Suppressor macrophage (primary cell): Measurements from ENCODE around the gene SRGAP3.

Experiments used
- DNase-seq, 4 experiments: peaks; one replicate each; pipeline ENCODE4 v3.0.0-alpha.2; 2020 to 2022

SRGAP3 gene

DNA sequence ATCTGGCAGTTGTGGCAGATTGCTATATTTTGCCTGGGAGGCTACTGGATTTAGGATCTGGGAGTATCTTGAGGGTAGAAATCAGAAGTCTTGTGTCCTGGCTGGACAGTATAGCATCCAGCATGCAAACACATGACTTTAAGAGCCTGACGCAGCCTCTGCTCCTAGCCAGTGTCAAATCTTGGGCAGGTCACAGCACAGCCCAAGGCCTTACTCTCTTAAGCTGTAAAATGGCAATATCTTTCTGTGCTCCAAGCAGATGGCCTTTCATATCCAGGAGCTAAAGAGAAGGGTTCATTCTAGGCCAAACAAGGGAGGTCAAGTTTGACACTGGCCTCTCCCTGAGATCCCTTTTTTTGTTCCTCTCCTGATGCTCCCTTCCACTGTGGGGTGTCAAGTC, 266.4 kb downstream of the SRGAP3 start:
- peak in 1 of 4 experiments; percentile 24 for DNase-seq

DNA sequence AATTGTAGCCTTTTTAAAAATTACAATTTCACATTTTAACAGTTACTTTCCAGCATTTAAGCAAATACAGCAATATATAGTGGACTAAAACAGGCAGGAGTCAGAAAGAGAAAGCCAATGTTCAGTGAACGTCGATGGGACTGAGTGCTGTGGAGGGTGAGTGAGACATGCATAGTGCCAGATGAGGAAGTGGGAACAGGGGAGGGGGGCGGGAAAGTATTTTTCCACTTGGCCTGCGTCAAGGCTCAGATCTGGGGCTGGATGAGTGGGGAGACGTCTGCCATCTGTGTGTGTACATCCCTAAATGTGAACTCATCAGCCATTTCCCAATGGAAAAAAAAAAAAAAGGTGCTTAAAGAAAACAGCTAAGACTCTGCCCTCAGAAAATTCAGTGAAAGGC, 266.9 kb downstream of the SRGAP3 start:
- peak; percentile 58 to 83 (median 78) for DNase-seq

DNA sequence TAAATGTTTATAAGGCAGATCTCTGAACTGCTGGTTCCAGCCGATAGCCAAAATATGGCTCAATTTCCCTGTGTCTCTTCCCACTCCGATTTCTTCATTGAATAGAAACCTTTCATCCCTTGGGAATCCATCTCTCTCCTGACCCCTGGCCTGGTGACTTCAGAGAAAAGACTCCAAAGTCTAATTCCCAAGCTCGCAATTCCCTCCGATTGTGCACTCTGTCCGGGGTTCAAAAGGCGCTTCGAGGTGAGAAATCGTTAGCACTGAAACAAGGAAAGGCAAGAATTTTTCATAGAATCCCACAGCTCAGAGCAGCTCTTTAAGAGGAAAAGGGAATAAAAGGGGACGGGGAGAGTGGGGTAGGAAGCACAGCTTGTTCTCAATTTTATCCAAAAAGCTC, 267.7 kb downstream of the SRGAP3 start:
- DNase-seq, result no peak

DNA sequence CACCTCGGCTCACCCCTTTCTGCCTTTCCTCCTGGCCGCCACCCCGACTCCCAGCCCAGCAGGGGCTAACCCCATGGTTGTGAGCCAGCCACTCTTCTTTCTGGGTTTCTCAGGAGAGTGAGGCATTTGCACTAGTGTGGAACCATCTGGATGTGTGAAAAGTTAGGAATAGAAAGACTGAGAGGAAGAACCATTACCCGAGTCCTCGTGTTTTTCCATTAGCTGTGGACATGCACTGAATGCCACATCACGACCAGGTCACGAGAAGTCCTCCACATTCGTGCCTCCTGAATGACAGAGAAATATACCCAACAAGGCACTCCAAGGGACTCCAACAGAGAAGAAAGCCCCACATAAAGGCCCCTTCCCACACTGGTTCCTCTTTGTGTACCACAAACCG, 268.1 kb downstream of the SRGAP3 start:
- peak in 1 of 4 experiments; percentile 23 for DNase-seq

DNA sequence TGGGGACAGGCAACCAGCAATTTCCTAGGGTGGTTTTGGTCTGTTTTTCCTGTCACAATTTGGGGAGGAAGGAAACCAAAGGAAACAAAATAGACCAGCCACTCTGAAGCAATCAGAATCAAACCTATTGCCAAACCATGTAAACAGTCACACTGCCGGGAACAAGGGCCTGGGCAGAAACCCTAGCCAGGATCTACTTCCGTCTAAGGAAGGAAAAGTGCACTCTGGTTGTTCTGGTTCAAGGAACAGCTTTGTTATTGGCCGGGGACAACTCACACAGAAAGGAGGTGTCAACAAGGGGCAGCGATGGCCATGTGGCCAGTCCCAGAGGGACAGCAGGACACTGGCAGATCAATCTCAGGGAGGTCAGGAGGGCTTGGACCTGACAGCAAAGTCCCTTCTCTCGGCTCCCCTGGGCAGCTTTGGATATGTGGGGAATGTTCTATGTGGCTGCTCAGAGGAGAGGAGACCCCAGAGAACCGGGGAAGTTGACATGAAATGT, 268.6 kb downstream of the SRGAP3 start:
- DNase-seq, result peak in 3 of 4 experiments; percentile 16 to 31 (median 17)

DNA sequence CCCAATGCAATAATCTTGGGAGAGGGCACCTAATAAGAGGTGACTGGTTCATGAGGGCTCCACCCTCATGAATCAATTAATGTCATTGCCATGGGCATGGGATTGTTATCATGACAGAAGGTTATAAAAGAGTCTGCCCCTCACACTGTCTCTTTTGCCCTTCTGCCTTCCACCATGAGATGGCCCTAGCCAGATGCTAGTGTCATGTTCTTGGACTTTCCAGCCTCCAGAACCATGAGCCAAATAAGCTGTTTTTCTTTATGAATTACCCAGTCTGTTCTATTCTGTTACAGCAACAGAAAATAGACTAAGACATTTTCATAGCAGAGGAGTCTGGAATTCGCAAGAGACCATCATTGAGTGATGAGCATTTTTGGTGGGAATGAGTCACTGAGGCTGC, 270.2 kb downstream of the SRGAP3 start:
- DNase-seq, result no peak

GRCh38 chr3:8978551-8978950, 270.9 kb downstream of the SRGAP3 start:
- DNase-seq, result no peak

GRCh38 chr3:8976540-8977182, 272.8 kb downstream of the SRGAP3 start:
- no peak for DNase-seq

DNA sequence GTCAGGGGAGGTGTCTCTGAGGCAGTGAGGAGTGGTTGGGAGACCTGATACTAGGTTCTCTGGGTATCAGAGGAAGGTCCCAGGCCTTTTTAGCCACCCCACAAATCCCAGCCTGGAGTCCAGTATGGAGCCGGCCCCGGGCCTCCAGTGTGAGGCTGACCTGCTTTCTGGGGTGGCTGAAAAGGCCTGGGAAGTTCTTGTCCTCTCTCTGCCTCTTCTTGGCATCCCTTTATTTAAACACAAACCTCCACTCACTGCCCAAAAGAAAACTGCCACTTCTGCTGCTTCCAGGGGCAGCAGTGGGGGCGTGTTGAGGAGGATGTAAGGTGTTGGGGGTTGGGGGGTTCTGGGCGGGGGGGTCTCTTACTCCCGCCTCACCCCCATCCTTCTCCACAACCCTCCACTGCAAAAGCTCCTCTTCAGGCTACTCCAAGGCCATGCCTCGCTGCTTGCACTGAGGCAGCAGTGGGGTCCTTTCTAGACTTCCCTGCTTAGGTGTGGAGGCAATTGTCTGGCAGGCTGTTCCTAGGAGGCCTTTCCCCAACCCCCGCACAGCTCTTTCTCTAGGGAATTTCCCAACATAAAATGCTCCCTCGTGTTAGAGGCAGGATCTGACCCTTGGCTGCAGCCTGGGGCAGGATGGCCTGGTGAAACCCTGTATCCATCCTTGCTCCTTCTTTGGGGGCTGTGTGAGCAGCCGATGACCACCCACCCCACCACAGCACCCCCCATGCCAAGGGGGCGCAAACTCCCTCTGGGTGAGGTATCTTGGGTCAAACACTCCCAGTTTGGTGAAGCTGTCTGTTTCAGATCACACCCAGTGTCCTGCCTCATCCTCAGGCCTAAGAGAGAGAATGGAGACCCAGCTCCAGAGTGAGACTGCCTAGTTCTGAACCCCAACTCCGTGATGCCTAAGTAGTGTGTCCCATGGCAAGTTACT, 274.1 kb downstream of the SRGAP3 start:
- DNase-seq, result no peak

DNA sequence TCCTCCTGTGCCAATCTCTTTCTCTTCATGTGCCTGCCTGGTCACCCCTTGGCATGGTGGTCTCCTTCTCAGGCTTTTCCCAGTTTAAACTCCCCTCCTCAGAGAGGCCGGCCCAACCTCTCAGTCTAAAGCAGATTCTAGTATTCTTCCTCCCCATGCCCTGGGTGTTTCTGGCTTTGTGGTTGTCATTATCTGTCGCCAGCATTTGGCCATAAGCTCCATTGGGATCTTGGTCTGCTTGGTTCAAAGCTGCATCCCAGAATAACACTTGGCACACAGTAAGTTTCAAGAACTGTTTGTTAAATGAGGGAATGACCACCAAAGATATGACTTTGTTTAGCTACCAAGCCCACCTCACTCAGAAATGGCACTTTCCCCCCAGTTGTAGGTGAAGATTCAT, 275.0 kb downstream of the SRGAP3 start:
- DNase-seq, result no peak

DNA sequence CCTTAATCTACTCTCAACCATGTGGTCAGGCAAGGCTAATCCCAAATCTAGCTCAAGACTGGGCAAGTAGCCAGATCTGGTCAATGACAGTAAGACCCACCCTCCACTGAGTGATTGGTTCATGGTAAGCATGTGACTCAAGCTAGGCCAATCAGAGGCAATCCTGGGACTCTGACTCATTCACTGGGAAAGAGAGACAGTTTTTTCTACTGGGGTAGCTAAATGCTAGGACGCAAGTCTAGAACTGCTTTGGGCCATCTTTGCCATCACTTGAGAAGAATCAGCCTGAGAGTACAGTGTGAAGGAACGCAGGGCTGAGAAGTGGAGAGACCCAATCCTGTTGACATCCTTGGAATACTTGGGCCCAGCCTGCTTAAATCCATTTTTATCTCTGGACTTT, 276.8 kb downstream of the SRGAP3 start:
- peak in 2 of 4 experiments; percentile 25 to 31 for DNase-seq

DNA sequence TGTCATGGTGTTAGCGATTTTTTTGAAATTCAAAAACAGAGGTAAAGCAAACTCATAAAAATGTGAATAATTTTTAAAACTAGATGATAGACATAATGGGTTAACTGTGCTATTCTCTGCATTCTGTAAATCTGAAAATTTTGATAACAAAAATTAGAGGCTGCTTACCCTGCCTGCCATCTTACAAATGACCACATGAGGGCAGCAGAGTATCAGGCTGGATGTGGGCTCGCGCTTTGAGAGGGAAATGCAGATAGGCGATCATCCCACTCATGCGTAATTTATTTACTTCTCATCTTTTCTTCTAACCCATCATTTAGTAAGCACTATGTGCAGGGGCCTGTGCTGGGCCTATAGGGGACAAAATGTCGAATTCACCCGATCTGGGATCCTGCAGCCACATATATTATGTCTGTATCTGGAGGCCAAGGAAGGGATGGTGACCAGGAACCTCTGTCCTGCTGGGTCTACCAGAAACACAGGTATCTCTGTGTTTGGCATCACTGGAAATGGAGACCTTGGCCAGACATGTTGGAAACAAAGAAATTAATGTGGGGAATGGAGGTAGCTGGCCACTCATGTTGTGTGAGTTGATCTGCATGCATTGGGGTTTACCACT, 278.4 kb downstream of the SRGAP3 start:
- peak; percentile 73 to 80 (median 76) for DNase-seq

- no peak for DNase-seq
Measured at GRCh38 chr3:8969241-8969640, 280.2 kb downstream of the SRGAP3 start.

GRCh38 chr3:8968375-8968882, 281.0 kb downstream of the SRGAP3 start:
- no peak for DNase-seq

DNA sequence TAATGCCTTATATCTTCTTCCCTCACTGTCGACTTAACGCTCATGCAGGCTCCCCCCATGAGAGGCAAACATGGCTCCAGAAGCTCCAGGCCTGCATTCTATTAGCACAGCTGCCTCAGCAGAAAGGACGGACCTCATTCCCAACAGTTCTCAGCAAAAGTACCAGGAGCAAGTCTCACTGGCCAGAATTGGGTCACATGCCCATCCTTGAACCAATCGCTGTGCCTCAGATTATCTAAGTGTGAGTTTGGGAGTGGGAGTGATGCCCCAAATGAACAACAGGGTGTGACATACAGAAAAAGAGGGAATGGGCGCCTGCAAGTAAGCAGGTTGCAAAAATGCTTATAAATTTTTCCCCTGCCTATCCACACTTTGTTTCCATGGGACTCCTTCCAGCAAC, 281.9 kb downstream of the SRGAP3 start:
- DNase-seq, result no peak

DNA sequence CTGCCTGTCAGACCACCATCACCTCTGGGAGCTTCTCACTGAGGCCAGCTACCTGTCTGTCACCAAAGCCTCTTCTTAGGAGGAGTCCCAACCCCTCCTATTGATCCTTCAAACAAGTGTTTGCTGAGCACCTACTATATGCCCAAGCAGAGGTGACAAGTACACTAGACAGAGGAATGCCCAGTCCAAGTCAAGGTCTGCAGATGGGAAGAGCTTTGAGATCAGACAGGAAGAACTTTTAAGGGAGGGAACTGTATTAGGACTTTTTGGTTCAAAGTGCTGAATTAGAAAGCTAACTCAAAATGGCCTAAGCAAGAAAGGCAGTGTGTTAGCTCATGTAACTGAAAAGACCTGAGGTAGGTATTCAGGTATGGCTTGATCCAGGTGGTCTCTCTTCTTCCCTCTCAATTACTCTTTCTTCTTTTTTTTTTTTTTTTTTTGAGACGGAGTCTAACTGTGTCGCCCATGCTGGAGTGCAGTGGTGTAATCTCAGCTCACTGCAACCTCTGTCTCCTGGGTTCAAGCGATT, 282.6 kb downstream of the SRGAP3 start:
- no peak for DNase-seq

DNA sequence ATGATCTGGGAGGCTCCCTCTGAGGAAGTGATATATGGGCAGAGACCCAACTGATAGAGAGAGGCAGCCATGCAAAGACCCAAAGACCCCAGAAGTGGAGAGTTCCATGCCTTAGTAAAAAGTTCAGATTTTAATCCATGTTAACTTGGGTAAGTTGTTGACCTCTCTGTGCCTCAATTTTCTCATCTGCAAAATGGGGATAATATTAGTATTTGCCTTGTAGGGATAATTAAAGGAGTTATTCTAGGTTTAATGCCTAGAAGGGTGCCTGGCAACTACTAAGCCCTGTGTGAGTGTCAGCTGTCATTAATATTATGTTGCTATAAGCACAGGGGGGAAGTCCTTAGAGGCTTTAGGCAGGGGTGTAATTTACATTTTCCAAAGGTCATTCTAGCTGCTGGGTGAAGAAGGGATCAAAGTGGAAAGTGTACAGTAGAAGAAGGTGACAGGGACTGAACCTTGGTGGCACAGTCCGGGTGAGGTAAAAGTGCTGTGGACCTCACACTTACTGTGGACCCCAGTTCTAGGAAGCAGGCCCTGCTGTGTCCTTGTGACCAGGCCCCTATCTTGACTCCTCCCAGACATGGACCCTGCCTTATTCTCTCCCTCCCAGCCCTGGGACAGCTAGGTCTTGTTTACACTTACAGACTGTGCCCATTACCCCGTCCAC, 283.2 kb downstream of the SRGAP3 start:
- no peak for DNase-seq

DNA sequence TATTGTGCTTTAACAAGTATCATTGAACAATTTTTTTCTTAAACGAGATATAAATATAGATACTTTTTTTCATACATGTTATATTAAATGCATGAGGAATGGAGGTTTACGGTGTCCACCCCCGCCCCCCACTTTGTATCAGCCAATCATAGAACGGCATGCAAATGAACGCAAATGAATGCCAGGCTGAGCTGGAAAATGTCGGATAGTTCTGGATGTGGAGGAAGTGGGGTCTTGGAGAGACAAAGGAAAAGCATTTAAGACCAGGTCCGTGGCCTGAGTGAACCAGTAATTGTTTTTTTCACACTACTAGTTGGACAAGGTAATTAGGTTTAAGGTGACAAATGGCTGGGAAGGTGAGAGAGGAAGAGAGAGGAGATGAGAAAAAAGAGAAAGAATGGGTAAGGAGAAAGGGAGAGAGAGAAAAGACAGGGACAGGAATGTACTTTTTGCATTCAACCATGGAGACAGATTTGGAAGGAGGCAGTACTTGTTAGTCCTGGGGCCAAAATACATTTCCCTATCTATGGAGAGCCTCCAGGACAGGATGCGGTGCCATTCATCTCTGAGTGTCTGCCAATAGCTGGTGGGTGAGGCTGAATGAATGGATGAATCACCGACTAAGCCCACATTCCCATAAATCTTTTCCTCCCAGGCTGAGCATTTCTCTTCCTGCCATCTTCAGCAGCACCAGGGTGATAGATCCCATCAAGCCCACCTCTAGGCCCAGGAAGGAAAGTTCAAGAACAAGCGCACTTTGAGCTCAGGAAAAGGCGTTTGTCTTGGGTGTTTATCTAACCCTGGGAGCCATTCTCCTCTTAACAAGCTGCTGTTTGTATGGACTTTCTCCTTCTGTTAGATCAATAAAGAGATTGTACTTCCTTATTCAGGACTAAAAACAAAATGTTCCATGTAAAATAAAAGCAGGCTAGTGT, 284.7 kb downstream of the SRGAP3 start:
- DNase-seq, result no peak

GRCh38 chr3:8963137-8963853, 286.2 kb downstream of the SRGAP3 start, which contains the start of gene RAD18:
RAD18 (minus strand) TSS chr3:8963472; CDS start chr3:8963385, 87 bp downstream.
- peak; percentile 95 to 97 (median 96) for DNase-seq

GRCh38 chr3:8962226-8962861, 287.1 kb downstream of the SRGAP3 start:
- no peak for DNase-seq
